CD14-positive monocyte (primary cell): ENCODE data around the gene MAST4. TPM values are rescaled to one million over a fixed set of nuclear protein-coding genes. Genes with fewer than 3 reads are reported as not detected.

Experiments
- DNase-seq, 3 donors: peaks; one replicate each; pipeline ENCODE4 v3.0.0-alpha.2; 2011 to 2022
- H2AFZ ChIP-seq: 2 replicates; pipeline ENCODE4 v1.6.0; 2012; ENCODE audit warnings: mild to moderate bottlenecking, low read depth, low read length, inconsistent platforms; ENCODE audit not compliant: insufficient read depth, poor library complexity, severe bottlenecking
- H3K27ac ChIP-seq, 2 donors: 1 replicate in 1 of 2; 2 replicates in 1 of 2; pipeline ENCODE4 v1.5.1; 2012 to 2013; ENCODE audit warnings: low read length in 2 of 2, control low read depth in 1 of 2, inconsistent platforms in 1 of 2, low read depth in 1 of 2, mild to moderate bottlenecking in 1 of 2
- H3K27me3 ChIP-seq, 2 donors: one replicate each; pipeline versions ENCODE4 v1.6.0 to v1.6.1; 2011 to 2013; ENCODE audit warnings: low read length in 2 of 2; ENCODE audit not compliant: control insufficient read depth in 2 of 2, insufficient read depth in 2 of 2
- H3K36me3 ChIP-seq, 2 donors: replicated peaks in 1 of 2; 1 replicate in 1 of 2; 2 replicates in 1 of 2; pipeline versions ENCODE4 v1.5.1 to v1.6.1; 2012 to 2013; ENCODE audit warnings: low read length in 2 of 2, control low read depth in 1 of 2, inconsistent platforms in 1 of 2, mild to moderate bottlenecking in 1 of 2; ENCODE audit not compliant: insufficient read depth in 2 of 2, control insufficient read depth in 1 of 2
- H3K4me1 ChIP-seq, 2 donors: 1 replicate in 1 of 2; 2 replicates in 1 of 2; pipeline versions ENCODE4 v1.5.1 to v1.6.1; 2012 to 2013; ENCODE audit warnings: low read length in 2 of 2, control low read depth in 1 of 2, inconsistent platforms in 1 of 2, mild to moderate bottlenecking in 1 of 2, moderate library complexity in 1 of 2; ENCODE audit not compliant: insufficient read depth in 2 of 2, control insufficient read depth in 1 of 2
- H3K4me2 ChIP-seq: replicated peaks from 2 replicates; pipeline ENCODE3; 2012; ENCODE audit warnings: low read length, moderate library complexity, mild to moderate bottlenecking; ENCODE audit not compliant: poor library complexity, severe bottlenecking; ENCODE audit errors: extremely low read depth
- H3K4me3 ChIP-seq, 3 experiments: fragments of 200-600 bp in 1 of 3; sonication (generic) in 1 of 3; replicated peaks in 1 of 3; 1 replicate in 2 of 3; 2 replicates in 1 of 3; pipeline ENCODE4 v1.5.1; 2011 to 2013; ENCODE audit warnings: low read length in 3 of 3, mild to moderate bottlenecking in 3 of 3, control low read depth in 2 of 3, low read depth in 2 of 3, inconsistent platforms in 1 of 3, moderate library complexity in 1 of 3
- H3K79me2 ChIP-seq: 2 replicates; pipeline ENCODE4 v1.6.0; 2012; ENCODE audit warnings: mild to moderate bottlenecking, control low read depth, inconsistent platforms, low read length, moderate library complexity; ENCODE audit not compliant: insufficient read depth
- H3K9ac ChIP-seq: 2 replicates; pipeline ENCODE4 v1.6.0; 2017; ENCODE audit warnings: low read length, mild to moderate bottlenecking; ENCODE audit not compliant: insufficient read depth, poor library complexity, severe bottlenecking
- H3K9me3 ChIP-seq, 2 donors: replicated peaks in 1 of 2; 1 replicate in 1 of 2; 2 replicates in 1 of 2; pipeline versions ENCODE4 v1.5.1 to v1.6.1; 2012 to 2013; ENCODE audit warnings: low read length in 2 of 2, control low read depth in 1 of 2; ENCODE audit not compliant: control insufficient read depth in 1 of 2, insufficient read depth in 1 of 2
- H4K20me1 ChIP-seq: 2 replicates; pipeline ENCODE4 v1.6.0; 2012; ENCODE audit warnings: mild to moderate bottlenecking, low read length, control low read depth, moderate library complexity; ENCODE audit not compliant: insufficient read depth
- H3K27ac Mint-ChIP-seq, 7 donors: one replicate each; pipeline ENCODE4 v1.8.0; 2020; ENCODE audit warnings: mild to moderate bottlenecking in 7 of 7, mixed read lengths in 7 of 7, moderate library complexity in 6 of 7, inconsistent platforms in 2 of 7
- H3K27me3 Mint-ChIP-seq, 3 donors: one replicate each; pipeline ENCODE4 v1.8.0; 2021 to 2022; ENCODE audit warnings: low read depth in 3 of 3, mild to moderate bottlenecking in 3 of 3, mixed read lengths in 3 of 3, moderate library complexity in 3 of 3, inconsistent platforms in 1 of 3
- H3K36me3 Mint-ChIP-seq, 2 donors: one replicate each; pipeline ENCODE4 v1.8.0; 2020; ENCODE audit warnings: mixed read lengths in 2 of 2, inconsistent platforms in 1 of 2, mild to moderate bottlenecking in 1 of 2
- H3K4me1 Mint-ChIP-seq: one replicate; pipeline ENCODE4 v1.8.0; 2020; ENCODE audit warnings: mild to moderate bottlenecking, mixed read lengths
- H3K4me3 Mint-ChIP-seq, 2 donors: one replicate each; pipeline ENCODE4 v1.8.0; 2020; ENCODE audit warnings: mild to moderate bottlenecking in 2 of 2, mixed read lengths in 2 of 2, moderate library complexity in 1 of 2
- H3K9me3 Mint-ChIP-seq, 7 donors: one replicate each; pipeline ENCODE4 v1.8.0; 2020 to 2022; ENCODE audit warnings: mixed read lengths in 7 of 7, mild to moderate bottlenecking in 6 of 7, moderate library complexity in 6 of 7, inconsistent platforms in 2 of 7
- WGBS: methylation state at CpG from one replicate; pipeline ENCODE4 v1.1.5; 2013; ENCODE audit warnings: missing lambda C conversion rate; ENCODE audit not compliant: insufficient coverage; 5-methylcytosine and 5-hydroxymethylcytosine counted together
- intact Hi-C, 2 donors: fragments of 100-400 bp; cut with micrococcal nuclease; formaldehyde crosslinking; loops; one replicate each; pipeline versions ENCODE4 v1.15.0 to v1.15.1; 2023
- polyA plus RNA-seq, 3 donors: library from polyadenylated mRNA; depleted of rRNA in 1 of 3; unstranded in 2 of 3; stranded (reverse) in 1 of 3; fragments of 300-500 nt in 2 of 3; fragments of >200 nt in 1 of 3; fragmentation: Illumina TruSeq in 2 of 3; gene quantifications; 1 replicate in 2 of 3; 2 replicates in 1 of 3; pipeline ENCODE4 v1.2.3, GENCODE V29; 2012 to 2021
- TF ChIP-seq, protein P1 (sequence below): fragments of 200-600 bp; IDR thresholded peaks from one replicate; pipeline ENCODE4 v1.8.0; 2022; ENCODE audit warnings: antibody characterized with exemption, mild to moderate bottlenecking

Gene MAST4
- polyA plus RNA-seq, 3 donors, result 0.03 to 0.24 TPM; not detected in 1

DNA sequence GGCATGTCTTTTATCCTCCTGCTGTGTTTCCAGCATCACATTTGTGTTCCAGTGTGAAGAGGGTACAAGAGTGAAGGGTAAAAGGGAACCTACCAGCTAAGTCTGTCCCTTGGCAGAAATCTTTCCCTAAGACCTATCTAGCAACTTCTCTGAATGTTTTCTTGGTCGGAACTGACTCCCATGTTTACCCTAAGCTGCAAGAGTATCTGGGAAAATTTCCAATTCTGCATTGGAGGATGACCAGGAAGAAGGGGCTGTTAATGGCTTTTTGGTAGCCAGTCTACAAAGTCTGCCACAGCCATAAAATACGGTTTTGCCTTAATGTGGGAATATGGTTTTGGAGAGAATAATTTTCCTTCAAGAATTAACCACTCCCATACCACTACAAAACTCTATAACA, 75.1 kb downstream of the MAST4 start:
- Mint-ChIP-seq H3K27me3 (peaks cover 1 to 4% (median 3%) of the 10 kb centered on the region in 3 donors), H3K9me3 (peaks cover 0 to 2% (median 0%) of the 10 kb centered on the region in 7 donors), H3K4me1 (no peaks in the 10 kb centered on the region), H3K4me3 (no peak overlapping the region), H3K27ac (no peak overlapping the region), H3K36me3 (no peaks in the 10 kb centered on the region)
- Histone ChIP-seq H3K9me3 (no peaks in the 10 kb centered on the region), H2AFZ (no peak overlapping the region), H3K4me1 (no peaks in the 10 kb centered on the region), H3K27ac (no peak overlapping the region), H3K9ac (no peak overlapping the region), H3K27me3 (no peaks in the 10 kb centered on the region), H3K4me2 (no peak overlapping the region), H4K20me1 (no peaks in the 10 kb centered on the region), H3K79me2 (no peaks in the 10 kb centered on the region), H3K4me3 (no peak overlapping the region), H3K36me3 (no peaks in the 10 kb centered on the region)
- no CpG with 5 or more reads among the region's 2 CpGs for WGBS
- TF ChIP-seq, protein P1, sequence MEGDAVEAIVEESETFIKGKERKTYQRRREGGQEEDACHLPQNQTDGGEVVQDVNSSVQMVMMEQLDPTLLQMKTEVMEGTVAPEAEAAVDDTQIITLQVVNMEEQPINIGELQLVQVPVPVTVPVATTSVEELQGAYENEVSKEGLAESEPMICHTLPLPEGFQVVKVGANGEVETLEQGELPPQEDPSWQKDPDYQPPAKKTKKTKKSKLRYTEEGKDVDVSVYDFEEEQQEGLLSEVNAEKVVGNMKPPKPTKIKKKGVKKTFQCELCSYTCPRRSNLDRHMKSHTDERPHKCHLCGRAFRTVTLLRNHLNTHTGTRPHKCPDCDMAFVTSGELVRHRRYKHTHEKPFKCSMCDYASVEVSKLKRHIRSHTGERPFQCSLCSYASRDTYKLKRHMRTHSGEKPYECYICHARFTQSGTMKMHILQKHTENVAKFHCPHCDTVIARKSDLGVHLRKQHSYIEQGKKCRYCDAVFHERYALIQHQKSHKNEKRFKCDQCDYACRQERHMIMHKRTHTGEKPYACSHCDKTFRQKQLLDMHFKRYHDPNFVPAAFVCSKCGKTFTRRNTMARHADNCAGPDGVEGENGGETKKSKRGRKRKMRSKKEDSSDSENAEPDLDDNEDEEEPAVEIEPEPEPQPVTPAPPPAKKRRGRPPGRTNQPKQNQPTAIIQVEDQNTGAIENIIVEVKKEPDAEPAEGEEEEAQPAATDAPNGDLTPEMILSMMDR, result no peak
- intact Hi-C loops, result no loop called here
- no peak for DNase-seq

DNA sequence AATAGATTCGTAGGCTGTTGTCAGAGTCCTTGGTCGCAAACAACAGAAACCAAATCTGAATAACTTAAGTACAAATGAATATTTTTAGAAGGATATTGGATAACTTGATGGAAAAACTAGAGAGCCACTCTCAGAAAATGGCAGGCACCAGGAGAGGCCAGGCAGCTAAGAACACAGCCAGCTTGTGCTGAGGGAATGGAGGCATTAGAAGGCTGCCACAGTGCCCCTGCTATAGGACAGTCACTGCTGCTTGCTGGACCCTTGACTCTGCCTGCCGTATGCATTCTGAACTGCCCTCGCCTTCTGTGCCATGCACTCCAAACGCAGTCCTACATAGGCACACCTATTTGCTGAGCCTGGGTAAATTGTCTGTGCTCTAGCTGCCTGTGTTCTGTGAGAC, 78.6 kb downstream of the MAST4 start:
- no peaks in the 10 kb centered on the region for H3K9me3 ChIP-seq
- H3K27ac ChIP-seq, result no peak overlapping the region
- TF ChIP-seq, protein P1, result no peak
- Mint-ChIP-seq H3K9me3 (peaks cover 0 to 2% (median 0%) of the 10 kb centered on the region in 7 donors), H3K27me3 (peaks cover 1 to 7% (median 3%) of the 10 kb centered on the region in 3 donors), H3K27ac (no peak overlapping the region), H3K4me1 (no peaks in the 10 kb centered on the region), H3K36me3 (no peaks in the 10 kb centered on the region), H3K4me3 (no peak overlapping the region)
- H3K79me2 ChIP-seq, result no peaks in the 10 kb centered on the region
- no peak overlapping the region for H3K4me3 ChIP-seq
- no peaks in the 10 kb centered on the region for H4K20me1 ChIP-seq
- H3K9ac ChIP-seq, result no peak overlapping the region
- DNase-seq, result no peak
- H3K36me3 ChIP-seq, result no peaks in the 10 kb centered on the region
- H3K4me2 ChIP-seq, result no peak overlapping the region
- intact Hi-C loops, result no loop called here
- H3K27me3 ChIP-seq, result no peaks in the 10 kb centered on the region
- 100% methylated on average over 2 of the region's 5 CpGs for WGBS
- H3K4me1 ChIP-seq, result no peaks in the 10 kb centered on the region
- H2AFZ ChIP-seq, result no peak overlapping the region
